HG02840 (cell line): ENCODE data around the gene CHST1.

ENCODE experiments used
- ATAC-seq: cut with Tn5 transposase; IDR thresholded peaks from one replicate; pipeline ENCODE4 v1.9.1; 2021; ENCODE audit warnings: mild to moderate bottlenecking, moderate library complexity, moderate number of reproducible peaks; ENCODE audit not compliant: unreplicated experiment, low FRiP score

Gene CHST1, protein sequence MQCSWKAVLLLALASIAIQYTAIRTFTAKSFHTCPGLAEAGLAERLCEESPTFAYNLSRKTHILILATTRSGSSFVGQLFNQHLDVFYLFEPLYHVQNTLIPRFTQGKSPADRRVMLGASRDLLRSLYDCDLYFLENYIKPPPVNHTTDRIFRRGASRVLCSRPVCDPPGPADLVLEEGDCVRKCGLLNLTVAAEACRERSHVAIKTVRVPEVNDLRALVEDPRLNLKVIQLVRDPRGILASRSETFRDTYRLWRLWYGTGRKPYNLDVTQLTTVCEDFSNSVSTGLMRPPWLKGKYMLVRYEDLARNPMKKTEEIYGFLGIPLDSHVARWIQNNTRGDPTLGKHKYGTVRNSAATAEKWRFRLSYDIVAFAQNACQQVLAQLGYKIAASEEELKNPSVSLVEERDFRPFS

DNA sequence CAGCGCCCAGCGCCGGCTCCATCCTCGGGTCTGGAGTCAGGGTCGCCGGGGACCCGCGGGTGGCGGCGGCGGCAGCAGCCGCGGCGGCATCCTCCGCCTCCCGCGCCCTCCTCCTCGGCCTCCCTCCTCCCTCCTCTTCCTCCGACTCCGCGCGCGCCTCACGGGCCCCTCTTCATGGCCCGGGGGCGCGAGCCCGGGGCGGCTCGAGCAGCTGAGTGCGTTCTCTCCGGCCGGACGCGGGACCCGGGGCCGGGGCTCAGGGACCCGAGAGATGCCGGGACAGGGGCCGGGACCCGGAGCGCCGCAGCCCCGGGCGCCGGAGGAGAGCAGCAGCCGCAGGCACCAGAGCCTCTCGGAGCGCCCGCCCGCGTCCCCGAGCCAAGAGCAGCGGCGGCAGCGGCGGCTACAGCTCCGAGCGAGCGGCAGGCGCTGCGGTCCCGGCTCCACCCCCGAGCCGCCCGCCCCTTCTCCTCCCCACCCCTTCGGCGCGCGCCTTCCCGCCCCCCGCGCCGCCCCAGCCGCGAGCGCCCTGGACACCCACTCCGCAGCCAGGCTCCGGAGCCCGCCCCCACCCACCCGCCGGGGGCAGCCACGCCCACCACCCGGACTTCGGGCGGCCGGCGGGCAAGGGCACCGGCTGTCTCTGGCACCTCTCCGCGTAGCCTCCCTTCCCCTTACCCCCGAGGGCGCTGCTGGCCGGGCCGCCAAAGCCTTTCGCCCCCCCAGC, at the start of gene CHST1:
Gene CHST1 (minus strand): TSS at position 417 of the 727 bp plus-strand sequence. CDS start 14,699 bp downstream, outside the sequence.
- ATAC-seq = no peak

DNA sequence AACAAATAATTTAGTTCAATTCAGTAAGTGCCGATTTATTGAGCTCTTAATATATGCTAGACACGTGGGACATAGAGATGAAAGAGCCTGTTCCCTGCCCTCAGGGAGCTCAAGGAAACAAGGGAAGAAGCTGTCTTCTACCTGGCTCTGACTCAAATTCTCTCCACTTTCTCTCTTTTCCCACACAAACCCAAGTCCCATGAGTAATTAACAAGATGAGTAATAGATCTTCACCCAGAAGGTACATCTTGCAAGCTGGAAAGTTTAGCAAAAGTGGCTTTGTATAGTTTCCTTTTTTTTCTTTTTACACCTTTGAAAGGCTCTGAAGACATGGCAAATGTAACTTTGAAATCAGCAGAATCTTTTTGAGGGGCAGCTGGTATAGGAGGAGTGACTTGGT, 48.2 kb upstream of the CHST1 start:
- ATAC-seq = no peak

DNA sequence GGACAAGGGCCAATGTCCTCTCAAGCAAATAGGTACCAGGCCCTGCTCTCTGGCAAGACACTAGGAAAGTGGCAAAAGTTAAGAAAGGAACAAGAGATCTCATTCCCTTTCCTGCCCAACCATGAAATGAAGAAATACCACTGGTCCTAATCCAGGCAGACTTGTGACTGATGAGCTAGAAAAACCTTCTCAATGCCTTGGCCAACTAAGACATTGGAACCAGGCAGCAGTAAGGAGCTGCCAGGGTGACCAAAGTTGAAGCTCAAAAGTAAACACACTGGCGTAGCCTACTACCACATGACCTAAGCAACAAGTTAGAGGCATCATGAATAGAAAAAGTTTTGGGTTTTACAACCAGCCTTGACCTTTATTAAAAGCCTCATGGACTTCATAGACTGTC, 45.1 kb upstream of the CHST1 start:
- no peak for ATAC-seq

DNA sequence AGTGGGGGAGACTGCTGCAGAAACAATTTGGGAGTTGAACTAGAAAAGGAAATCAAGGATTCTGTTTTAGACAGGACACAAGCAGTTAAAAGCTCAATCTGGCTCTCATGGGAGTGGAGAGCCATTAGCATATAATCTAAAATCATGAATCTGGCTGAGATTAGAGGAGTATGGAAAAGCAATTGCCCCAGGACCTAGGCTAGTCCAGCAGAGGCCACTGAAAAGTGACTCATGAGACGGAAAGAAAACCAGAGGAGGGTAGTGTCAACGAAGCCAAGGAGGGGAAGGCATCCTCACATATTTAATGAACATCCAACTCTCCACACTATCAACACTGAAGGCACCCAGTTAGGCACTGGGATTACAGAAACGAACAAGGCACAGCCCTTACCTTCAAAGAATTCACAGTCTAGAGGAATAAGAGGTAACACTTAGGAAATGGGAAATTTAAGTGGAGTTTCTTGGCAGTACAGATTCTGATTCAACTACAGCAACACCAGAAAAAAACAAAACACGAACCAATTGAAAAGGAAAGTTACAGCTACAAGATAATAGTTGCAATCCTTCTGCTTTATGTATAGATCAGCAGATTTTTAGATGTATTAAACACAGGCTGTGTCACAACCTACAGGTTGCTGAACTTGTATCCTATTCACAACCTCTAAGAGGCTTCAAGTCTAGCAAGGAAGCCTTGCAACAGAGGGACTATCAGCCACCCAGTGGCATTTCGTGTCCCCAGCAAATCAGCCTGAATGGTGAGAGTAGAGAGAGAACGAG, 43.7 kb upstream of the CHST1 start:
- ATAC-seq = no peak

DNA sequence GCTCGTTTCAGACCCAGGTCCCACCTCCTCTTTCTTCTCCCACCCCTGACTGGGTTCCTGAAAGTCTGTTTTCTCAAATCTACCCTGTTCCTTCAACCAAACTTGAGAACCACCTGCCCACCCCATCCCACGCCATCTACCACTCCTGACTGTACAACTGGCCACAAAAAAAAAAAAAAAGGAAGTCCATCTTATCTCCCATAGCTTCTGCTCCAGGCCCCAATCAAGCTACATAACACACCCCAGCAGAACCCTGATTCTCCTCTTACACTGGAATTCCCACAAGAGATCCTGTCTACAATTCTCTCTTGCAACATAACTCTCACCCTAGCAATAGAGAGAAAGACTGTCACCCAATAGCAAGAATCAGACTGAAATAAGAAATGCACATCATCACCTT, 39.2 kb upstream of the CHST1 start:
- no peak for ATAC-seq

DNA sequence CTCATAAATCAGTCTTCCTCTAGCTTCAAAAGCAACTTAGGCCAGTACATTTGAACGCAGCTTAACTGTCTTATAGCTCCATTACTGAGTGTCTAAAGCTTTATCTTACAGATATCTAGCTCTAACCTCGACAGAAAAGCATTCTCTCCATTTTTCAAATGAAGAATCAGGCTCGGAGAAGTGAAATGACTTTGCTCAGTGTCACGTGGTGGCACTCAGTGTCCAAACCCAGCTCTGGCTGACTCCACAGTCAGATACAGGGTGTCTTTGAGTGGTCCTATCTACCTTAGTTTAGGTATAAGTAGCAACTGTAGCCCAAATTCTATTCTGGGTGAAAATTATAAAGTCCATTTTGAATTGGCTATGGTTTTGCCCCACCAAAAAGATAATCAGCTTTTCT, 38.7 kb upstream of the CHST1 start:
- ATAC-seq = no peak

DNA sequence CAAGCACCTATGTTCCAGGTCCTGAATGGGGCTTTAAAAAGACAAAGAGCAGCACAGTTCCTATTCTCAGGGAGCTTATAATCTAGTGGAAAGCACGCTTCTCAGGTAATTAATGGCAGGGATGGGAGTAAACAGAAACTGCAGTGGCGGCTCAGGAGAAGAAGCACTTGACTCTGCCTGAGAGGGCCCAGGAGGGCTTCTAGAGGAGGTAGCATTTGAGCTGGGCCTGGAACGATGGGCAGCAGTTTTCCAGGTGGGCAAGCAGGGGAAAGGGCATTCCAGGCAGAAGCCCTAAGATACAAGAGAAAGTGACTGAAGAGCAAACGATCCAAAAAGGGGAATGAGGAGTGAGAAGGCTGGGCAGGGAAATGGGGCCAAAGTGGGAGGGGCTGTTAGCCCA, 37.1 kb upstream of the CHST1 start:
- ATAC-seq = no peak

DNA sequence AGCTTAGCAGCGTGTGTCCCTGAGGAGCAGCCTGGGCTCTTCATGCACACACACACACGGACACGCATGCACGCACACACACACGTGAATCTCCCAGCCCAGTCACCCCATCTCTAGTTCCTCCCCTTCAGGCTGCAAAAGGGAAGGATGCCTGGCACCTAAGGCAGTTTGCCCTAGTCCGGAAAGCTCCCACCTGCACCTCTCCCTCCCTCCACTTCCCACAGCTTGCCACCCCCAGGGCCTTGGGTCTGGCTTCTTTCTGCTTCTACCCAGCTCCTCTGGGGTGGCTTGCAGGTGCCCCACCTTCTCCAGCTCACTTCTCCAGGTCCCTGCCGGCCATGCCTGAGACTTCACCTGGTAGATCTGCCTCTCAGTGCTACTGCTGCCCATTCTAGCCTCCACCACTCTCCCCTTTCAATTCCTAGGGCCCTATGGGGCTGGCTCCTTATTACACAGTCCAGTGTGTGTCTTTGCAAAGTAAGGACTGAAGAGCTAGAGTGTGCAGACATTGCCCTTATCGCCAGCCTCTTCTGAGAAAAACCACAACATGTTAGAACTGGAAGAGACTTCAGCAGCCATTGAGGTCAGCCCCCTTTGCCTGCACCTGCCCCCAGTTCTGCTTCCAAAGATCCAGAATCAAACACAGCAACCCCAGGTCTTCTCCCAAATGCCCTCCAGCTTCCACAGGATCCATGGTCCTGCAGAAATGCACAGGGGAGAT, 33.5 kb upstream of the CHST1 start:
- ATAC-seq = no peak

DNA sequence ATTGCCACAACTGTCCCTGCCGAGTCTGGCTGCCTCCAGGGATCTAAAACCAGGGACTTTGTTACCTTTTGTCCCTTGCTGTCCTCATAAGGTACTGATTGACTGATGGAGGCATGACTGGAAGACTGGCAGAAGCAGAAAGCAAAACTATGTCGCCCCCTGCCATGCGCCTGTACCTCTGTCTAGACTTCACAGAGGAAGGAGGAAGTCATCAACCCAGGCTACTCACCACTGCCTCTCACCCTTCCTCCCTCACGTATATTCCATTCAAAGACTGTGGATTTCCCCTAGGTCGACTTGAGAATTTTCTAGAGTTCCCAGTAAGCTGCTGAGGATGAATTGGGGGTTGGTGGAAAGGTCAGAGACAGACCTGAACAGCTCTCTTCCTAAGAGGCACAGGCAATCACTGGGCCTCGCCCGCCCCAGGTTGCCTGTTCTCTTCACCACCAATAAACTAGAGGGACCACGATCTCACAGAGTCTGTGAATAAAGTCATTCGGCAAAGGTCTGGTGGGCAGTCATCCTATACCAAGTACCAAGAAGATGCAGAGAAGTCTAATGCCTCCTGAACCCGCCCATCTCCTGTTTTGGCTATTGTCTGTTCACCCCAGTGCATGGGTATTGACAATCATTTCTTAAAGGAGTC, 27.5 kb upstream of the CHST1 start:
- ATAC-seq = no peak

DNA sequence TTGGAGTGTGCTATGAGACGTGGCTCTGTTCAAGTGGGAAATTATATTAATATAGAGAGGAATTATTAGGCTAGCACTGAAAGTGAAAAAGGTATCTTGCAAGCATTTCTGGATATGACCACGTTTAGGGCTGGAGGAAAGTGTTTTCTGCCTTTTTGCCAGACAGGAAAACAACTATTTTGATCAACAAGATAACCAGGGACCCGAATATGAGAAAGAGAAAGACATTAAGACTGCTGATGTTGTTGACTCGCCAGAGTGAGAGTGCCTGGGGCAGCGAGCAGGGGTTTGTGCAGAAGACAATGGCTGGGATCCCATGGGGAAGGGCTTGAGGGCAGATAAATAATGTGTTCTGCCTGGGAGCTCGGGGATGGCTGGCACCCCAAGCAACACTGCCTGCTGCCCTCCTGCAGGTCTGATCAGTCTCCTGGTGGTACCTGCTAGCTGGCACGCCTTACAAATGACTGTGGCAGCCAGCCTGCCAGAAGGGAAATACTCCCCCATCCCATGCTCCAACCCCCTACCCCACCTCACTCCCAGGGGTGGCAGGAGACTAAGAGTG, 23.1 kb upstream of the CHST1 start:
- ATAC-seq = no peak

DNA sequence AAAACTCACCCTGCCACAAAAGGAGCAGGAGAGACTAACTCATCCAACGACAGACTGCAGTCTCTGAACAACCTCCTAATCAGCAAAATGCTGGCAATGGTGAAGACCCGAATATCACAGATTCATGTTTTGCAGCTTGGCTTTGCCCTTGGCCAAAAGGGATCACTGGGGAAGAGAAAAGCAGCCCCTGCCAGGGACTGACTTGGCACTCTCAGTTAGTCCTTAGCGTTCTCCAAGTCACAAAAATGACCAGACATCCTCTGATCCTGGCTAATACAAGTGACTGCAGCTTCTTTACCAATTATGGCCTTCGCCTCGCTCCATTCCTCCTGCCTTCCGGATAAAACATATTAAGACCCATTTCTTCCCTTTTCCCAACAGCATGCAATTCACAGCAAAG, 22.4 kb upstream of the CHST1 start:
- ATAC-seq = no peak

DNA sequence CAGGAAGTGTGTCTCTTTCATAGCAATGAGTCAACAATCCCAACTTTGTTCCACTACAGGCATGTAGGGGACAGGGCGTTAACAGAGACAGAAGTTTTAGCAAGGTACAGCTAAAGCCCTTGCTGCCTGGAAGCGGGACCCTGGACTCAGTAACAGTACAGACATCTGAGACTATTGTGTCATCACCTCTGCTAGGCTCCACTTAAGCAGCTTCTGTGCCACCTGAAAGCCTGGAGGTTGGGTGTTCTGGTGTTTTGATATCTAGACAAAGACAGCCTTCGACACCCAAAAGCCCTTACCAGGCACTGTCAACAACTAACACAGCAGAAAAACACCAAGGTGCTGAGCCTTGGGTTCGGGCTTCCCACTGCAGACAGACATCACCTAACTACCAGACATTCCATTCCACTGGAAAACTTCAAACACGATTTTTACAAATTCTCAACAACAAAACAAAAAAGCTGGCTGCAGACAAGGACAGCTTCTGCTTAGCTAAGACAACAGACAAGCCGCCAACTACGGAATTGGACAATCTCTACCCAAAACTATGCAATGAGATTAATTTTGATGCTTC, 20.6 kb upstream of the CHST1 start:
- no peak for ATAC-seq

DNA sequence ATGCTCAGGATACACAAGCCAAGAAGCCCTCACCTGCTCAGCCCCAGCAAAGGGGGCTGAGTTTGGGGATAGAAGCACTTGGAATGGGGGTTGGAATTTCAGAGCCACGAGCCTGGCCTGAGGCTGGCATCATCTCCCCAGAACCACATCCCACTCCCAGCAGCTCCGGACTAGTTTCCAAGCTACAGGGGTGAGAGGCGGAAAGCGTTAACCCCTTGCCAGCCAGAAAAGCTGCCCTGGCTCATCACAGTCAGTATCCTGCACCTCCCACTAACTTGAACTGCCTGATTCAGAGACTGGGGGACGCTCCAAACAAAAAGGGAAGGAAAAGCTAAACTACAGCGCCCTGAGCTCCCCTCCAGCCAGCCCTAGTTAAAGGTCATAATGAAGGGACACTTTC, 19.0 kb upstream of the CHST1 start:
- no peak for ATAC-seq

DNA sequence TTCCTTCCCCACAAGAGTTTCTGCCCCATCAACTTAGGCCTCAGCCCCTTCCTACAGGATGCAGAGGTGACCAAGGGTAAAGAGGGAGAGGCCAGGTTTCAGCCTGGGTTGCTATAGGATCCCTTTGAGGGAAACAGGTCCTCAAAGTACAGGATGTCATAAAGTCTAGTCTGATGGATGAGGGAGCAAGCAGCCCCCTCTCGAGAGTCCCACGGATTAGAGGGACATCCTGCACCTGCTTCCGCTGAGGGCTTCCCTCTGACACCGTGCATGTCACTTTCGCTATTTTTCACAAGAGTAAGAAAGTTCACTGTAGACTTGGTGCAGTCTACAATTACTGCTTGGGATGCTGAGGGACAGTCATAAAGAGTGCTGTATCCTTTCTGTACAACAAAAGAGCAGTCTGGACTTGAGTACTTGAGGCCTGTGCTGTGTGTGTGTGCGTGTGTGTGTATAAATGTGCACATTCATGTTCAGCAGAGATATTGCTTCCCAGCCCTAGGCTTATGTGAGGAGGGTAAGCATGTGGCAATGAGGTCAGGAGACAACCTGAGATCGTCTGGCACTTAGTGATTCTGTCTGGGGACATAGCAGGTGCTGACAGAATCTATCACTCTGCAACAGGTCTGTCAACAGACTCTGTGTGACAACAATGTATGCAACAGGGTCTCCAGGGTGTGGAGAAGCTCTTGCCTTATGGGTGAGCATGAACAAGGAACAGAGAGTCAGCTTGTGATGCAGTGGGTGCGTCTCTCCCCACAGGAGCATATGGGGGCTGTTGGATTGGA, 18.0 kb upstream of the CHST1 start:
- no peak for ATAC-seq

DNA sequence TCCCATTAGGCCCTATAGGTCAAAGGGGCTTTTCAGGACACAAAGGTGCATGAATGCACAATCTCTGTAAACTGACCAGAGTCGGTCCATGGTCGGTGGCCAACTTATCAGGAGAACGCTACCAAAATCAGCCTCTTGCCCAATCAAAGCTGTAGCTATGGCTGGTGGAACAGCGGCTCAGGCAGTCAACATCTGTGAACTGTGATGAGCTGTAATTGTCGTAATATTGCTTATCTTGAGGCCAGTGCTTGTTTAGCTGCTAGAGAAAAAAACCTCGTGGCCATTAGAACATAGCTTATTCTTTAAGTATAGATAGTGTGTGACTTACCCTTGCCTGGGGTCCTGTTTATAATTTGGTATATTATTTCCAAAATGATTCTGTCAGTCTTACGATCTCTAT, 14.4 kb upstream of the CHST1 start:
- no peak for ATAC-seq

DNA sequence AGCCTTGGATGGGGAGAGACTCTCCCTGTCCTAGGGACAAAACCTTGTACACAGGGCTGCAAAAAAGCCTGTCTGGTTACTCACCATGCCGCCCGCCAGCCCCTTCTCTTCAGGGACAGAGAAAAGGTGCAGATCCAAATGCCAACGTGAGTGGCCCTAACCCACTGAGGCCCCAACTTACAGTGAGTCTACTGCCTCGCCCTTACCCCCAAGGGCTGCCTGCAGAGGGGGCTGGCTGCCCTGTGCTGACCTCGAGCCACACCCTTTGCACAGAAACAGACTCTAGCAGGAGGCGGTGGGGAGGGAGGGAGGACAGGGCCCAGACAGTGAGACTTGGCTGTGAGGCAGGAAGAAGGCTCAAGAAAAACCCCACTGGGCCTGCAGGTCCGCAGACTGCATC, 13.6 kb upstream of the CHST1 start:
- no peak for ATAC-seq

DNA sequence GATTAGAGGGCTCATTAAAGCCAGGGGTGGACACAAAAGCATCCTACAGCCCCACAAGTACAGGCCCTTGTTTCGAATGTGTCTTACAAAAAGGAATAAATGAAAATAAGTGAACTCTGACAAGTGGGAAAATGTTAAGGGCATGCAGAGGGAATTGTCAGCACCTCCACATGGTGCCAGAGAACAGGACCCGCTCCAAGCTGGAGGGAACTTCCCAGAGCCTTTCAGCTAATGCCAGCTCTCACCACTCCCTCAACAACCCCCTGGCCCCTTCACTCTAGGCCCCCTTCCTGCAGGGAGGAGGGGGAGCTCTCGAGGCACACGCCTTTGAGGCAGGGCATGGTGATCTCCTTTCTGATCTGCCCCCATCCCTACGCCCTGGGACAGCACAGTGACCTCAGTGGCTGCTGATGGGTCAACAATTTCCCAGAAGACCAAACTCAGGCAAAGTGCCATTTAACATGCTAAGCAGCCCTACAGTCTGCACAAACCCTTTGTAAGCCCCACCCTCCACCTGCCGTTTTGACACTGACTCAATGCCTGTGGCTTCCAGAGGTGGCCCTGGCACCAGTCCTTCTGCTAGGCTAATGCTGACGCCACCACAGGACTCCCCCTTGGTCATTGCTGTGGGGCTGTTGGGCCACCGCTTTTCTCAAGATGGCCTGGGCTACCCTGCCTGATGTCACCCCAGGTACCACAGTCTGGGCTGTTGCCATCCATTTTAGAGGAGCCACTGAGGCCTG, 12.5 kb upstream of the CHST1 start:
- ATAC-seq = no peak

DNA sequence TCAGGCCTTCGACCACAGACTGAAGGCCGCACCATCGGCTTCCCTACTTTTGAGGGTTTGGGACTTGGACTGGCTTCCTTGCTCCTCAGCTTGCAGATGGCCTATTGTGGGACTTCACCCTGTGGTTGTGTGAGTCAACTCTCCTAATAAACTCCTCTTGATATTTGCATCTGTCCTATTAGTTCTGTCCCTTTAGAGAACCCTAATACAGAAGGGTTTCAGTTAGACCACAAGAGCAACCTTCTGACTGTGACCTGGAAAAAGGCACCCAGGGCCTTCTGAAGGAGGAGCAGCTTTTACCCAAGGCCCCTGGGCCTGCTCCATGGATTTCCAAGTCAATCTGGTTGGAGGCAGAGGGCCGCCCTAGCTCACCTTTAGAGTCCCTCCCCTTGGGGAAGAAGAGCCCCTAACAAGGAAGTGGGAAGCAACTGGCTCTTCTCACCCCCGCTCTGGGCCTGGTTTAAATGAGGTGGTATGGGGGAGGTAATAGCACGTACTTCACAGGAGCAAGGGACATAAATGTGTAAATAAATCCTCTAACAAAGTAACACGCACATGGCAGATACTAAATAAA, 11.2 kb upstream of the CHST1 start:
- peak; percentile 73 for ATAC-seq
